GM21367 (cell line): ENCODE data around the gene ASB18.

Experiments used
- ATAC-seq: cut with Tn5 transposase; IDR thresholded peaks from one replicate; pipeline ENCODE4 v1.9.1; 2021; ENCODE audit not compliant: unreplicated experiment

ASB18 gene

DNA sequence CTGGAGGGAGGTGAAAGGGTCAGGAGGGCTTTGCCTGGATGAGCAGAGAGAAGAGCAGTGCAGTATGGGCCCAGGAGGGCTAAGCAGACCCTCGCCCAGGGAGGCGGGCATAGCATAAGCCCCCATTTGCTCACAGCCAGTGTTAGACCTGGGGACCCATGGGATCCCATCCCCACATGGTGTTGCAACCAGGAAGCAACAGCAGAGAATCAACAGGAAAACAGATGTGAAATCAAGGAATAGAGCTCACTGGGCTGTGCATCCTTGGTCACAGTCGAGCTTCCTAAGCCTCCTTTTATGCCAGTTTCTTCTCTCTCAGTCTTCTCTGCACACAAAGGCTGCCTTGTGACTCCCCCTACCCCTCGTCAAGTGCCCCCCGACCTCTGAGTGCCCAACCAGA, 19.9 kb downstream of the ASB18 start:
- ATAC-seq = no peak

DNA sequence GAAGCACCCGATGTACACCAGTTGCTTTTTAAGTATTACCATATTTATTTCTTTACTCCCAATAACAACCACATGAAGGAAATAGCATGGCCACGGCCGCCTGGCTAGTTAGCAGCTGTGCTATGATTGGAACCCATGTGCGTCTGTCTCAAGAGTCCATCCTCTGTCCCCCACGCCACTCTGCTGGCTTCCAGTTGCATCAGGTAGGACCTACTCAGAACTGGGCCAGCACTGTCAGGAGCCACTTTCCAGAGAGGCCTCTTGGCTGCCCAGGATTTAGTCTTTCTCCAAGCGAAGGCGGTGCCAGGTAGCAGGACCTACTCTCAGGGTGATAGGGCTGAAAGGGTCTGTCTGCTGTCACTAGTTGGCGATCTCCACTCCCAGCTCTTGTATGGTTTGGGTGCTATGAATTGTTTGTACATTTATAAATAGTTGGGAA, 22.1 kb downstream of the ASB18 start:
- ATAC-seq = no peak

DNA sequence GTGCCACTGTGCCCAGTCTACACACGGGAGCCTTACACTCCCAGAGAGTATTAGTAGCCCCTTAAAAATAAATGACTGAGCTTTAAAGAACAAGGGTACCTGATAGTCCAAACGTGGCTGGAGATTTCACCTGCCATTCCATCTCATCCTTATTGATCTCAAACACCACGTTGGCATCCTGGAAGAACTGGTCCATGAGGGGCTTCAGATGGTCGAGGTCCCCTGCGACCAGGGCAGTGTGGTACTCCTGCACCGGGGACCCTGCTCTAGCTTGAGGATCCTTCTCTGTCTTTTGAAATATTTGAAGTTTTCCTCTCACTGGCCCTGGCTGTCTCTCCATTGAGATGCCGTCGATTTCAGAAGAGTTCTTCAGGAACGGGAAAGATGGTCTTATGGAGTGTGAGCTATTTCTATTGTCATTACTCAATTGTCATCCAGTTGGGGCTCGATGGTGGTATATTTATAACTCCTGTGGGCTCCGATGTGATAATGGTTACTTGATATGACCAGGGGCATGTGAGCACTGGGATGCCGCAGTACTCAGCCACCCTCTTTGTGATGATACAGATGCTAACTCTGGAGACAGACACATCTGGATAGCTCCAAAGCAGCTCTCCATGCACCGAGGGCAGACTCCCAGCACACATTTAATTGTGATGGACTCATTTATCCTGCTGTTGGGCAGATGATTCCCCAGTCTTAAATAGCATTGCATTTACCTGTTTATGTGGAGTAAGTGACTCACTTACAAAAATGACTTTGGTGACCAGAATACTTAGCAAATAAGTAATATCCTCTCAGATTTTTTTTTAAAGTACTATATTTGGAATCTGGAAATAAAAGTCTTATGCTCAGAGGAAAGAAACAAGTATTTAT, 22.8 kb downstream of the ASB18 start:
- ATAC-seq = no peak

- no peak for ATAC-seq
These were observed 23.8 kb downstream of the ASB18 start for GRCh38 chr2:236240228-236240990.

- ATAC-seq = no peak
These were observed 24.7 kb downstream of the ASB18 start for GRCh38 chr2:236239276-236240065.

DNA sequence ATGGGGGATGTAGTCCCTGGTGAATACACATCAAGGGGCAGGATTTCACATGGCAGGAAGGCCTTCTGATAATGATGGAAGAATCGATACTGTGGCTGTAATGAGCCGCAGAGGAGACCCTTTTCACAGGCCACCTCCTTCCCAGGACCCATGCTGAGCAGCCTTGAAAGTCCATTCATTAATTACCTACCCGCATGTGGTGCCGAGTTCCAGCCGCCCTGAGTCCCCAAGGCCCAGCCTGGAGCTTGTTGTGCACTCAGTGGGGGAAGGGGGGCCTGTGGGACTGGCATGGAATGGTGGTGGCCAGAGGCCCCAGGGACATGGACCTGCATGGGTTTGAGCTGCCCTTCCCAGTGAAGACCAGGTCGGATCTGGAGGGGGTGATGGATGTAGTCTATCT, 25.5 kb downstream of the ASB18 start:
- no peak for ATAC-seq

DNA sequence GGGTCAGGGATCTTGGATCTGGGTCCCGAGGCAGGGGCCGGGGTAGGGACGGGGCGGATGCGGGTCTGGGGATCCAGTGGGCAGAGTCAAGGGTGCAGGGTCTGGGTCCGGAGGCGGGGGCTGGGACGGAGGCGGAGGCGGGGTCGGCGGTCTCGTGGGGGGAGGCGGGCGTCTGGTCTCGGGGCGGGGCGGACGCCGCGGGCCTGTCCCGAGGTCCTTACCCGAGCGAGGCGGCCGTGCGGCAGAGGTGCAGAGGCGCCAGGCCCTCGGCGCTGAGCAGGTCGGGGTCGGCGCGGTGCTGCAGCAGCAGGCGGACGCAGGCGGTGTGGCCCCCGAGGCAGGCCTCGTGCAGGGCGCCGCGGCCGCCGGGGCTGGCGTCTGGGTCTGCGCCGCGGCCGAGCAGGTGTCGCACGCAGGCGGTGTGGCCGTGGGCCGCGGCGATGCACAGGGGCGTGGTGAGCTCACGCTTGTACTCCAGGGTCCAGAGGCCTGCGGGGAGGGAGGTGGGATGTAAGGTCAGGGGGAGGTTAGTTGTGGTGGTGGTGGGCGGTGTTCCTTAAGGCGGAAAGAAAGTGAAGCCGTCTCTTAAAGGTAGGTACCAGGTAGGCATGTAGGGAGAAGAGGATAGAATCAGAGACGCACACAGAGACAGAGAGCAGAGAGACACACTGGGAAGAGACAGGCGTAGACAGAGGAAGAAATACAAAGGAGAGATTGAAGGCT, 26.6 kb downstream of the ASB18 start:
- no peak for ATAC-seq

GRCh38 chr2:236236559-236237452, 27.4 kb downstream of the ASB18 start:
- no peak for ATAC-seq

DNA sequence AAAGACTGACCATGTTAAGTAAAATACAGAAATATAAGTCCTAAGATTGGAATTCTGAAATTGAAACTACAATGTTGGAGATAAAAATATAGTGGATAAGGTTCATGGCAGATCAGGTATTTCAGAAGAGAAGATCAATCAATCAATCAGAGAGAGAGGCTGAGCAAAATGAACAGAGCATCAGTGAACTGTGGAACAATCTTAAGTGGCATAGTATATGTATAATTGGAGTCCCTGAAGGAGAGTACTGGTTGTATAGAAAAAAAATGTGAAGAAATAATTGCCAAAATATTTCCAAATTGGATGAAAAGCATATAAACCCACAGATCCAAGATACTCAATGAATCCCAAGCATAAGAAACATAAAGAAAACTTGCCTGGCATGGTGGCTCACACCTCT, 35.0 kb downstream of the ASB18 start:
- ATAC-seq = no peak

DNA sequence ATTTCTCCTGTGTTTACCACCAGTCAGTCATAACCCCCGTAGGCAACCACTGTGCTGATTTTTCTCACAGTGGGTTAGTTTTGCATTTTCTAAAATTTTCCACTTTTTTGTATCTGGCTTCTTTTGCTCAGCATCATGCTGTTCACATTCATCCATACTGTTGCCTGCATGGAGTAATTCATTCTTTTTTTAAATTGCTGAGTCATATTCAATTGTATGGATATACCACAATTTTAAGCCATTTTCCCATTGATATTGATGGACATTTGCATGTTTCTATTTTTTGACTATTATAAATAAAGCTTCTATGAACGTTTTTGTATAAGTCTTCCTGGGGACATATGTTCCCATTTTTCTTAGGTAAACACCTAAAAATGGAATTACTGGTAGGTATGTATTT, 40.5 kb downstream of the ASB18 start:
- no peak for ATAC-seq

- ATAC-seq = no peak
These were observed 42.4 kb downstream of the ASB18 start for GRCh38 chr2:236221798-236222197.

DNA sequence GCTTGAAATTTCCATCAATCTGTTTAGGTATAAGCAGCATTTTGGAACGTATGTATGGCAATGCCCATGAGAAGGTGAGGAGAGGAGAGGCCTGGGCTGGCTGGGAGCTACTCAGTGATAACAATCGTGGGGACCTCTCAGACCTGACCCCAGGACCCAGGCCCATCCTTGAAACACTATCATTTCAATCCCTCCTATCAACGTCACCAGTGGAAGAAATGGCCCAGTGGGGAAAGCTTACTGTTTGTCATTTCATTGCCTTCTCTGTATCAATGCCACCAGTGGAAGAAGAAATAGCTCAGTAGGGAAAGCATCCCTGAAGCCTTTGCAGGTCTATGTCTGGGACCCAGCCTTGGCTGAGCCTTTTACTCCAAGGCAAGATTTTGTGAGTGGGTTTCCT, 44.8 kb downstream of the ASB18 start:
- ATAC-seq = no peak

- no peak for ATAC-seq
These were observed 46.3 kb downstream of the ASB18 start for GRCh38 chr2:236217926-236218325.

DNA sequence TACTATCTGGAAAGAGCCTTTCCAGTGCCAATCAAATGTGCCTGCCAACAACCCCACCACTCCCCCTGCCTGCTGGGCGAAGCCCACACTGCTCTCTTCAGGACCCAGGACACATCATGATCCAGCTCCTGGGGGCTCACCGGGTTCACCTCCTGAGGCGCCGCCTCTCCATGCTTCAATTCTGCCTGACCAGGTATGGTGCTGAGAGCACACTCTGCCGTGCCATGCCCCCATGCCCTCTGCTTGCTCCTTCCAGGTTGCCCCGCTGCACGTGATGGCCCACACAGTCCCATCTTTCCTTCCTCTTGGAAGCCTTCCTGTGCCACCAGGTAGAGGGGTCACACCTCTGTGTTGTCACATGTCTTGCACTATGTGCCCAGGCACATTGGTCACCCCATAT, 47.5 kb downstream of the ASB18 start:
- ATAC-seq = no peak

DNA sequence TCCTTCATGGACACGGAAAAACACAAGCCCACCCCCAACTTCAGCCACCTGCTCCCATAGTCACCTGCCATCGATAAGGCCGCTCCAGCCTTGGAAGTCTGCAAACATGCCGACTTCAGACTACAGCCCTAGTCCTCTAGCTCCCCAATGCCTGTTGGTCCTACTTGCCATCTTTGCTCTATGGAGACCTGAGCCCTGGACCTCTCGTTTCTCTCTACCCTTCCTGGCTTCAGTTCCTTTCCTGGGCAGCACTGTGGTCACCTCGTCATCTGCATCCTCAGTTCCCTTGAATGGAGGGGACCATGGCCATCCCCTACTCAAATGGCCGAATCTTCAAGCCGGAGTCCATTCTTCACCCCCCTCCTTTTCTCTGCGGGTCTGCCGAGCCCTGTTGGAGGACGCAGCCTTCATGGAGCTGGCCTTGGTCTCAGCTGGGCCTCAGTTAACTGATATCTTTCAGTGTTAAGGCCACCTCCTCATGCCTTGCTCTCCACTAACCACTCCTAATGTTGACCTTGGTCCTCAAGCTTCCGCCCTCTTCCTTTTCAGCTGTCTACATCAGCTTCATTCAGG, 48.4 kb downstream of the ASB18 start:
- no peak for ATAC-seq

DNA sequence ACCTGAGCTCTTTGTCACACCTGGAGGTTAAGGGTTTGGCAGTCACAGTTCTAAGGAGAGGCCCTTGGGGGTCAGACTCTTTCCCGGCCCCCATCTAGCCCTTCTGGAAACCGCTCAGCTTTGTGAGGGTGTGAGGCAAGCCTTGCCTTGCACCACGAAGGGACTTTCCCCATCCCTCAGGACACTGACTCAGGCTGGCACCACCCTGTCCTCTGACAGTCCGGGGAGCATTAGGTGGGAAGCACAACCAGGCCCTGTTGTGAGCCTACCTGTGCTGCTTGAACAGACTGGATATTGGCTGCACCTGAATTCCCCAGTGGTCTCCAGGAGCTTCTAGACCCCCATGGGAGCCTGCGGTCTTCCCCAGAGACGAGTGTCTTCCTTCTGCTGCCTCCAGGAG, 49.0 kb downstream of the ASB18 start:
- no peak for ATAC-seq

- no peak for ATAC-seq
These were observed 49.7 kb downstream of the ASB18 start for GRCh38 chr2:236214376-236214995.

- no peak for ATAC-seq
These were observed 52.9 kb downstream of the ASB18 start for GRCh38 chr2:236211296-236211695.

DNA sequence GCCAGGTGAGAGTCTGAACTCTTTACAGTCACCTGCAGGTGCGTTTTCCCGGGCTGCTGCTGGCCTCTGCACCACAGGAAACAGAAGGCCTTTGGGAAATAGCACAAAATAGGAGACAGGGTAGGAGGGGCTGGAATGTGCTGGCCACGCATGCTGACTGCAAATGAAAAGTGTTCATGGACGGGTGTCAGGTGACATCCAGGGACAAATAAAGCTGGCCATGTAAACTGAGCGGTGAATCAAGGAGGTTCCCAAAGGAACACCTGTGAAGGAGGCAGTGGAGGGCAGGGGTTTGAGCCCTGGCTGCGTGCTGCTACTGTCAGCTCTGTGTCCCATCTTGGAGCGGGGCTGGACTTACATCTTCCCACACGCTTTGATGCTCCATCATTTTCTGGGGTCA, 53.7 kb downstream of the ASB18 start:
- ATAC-seq = no peak
